DND-41 (cell line): ENCODE results near the gene APBB2.

Experiments used
- ATAC-seq: fragments of 200-7000 bp; cut with Tn5 transposase; 3 replicates; pipeline ENCODE4 v1.9.1; 2021; ENCODE audit warnings: low read depth; ENCODE audit not compliant: insufficient read depth
- DNase-seq: peaks from one replicate; pipeline ENCODE4 v3.0.0-alpha.2; 2020
- H2AFZ ChIP-seq: 2 replicates; pipeline ENCODE4 v1.6.0; 2012; ENCODE audit warnings: low read depth, low read length
- H3K27ac ChIP-seq: 2 replicates; pipeline ENCODE4 v1.5.1; 2012; ENCODE audit warnings: low read length, inconsistent platforms
- H3K27me3 ChIP-seq: fragments of 200-600 bp; sonication (generic); 2 replicates; pipeline ENCODE4 v1.6.0; 2012; ENCODE audit warnings: low read length, mild to moderate bottlenecking, inconsistent platforms; ENCODE audit not compliant: insufficient read depth, poor library complexity
- H3K36me3 ChIP-seq: 2 replicates; pipeline ENCODE4 v1.5.1; 2012; ENCODE audit warnings: low read length, inconsistent platforms; ENCODE audit not compliant: insufficient read depth
- H3K4me1 ChIP-seq: 2 replicates; pipeline ENCODE4 v1.5.1; 2012; ENCODE audit warnings: mild to moderate bottlenecking, low read length; ENCODE audit not compliant: insufficient read depth
- H3K4me2 ChIP-seq: 2 replicates; pipeline ENCODE4 v1.6.0; 2012; ENCODE audit warnings: mild to moderate bottlenecking, moderate library complexity, low read length, inconsistent platforms; ENCODE audit not compliant: insufficient read depth
- H3K4me3 ChIP-seq, 2 experiments: fragments of 200-600 bp in 1 of 2; shearing (Covaris generic) in 1 of 2; 2 replicates each; pipeline ENCODE4 v1.5.1; 2012 to 2016; ENCODE audit warnings: inconsistent platforms in 2 of 2, low read length in 2 of 2, mild to moderate bottlenecking in 2 of 2, low read depth in 1 of 2, moderate library complexity in 1 of 2
- H3K79me2 ChIP-seq: 2 replicates; pipeline ENCODE4 v1.6.0; 2012; ENCODE audit warnings: low read length, inconsistent platforms; ENCODE audit not compliant: insufficient read depth
- H3K9ac ChIP-seq: 2 replicates; pipeline ENCODE4 v1.6.0; 2012; ENCODE audit warnings: low read depth, mild to moderate bottlenecking, inconsistent platforms, low read length, moderate library complexity
- H3K9me3 ChIP-seq: 2 replicates; pipeline ENCODE4 v1.5.1; 2012; ENCODE audit warnings: low read length, moderate library complexity, mild to moderate bottlenecking, inconsistent platforms; ENCODE audit not compliant: insufficient read depth, severe bottlenecking
- H4K20me1 ChIP-seq: 2 replicates; pipeline ENCODE4 v1.6.0; 2012; ENCODE audit warnings: low read length; ENCODE audit not compliant: insufficient read depth
- CTCF ChIP-seq: IDR thresholded peaks from 2 replicates; pipeline ENCODE4 v1.5.1; 2012; ENCODE audit warnings: borderline replicate concordance, low read length, moderate library complexity, mild to moderate bottlenecking; ENCODE audit not compliant: poor library complexity, severe bottlenecking; ENCODE audit errors: extremely low read depth
- EZH2 ChIP-seq: IDR thresholded peaks from 3 replicates; pipeline ENCODE4 v1.6.1; 2012; ENCODE audit warnings: borderline replicate concordance, low read depth, mild to moderate bottlenecking, moderate library complexity, low read length, inconsistent platforms; ENCODE audit not compliant: severe bottlenecking

Gene APBB2

GRCh38 chr4:41006141-41006540 is 208.2 kb downstream of the APBB2 start:
- Histone ChIP-seq H3K27me3 (no peaks in the 10 kb centered on the region), H3K79me2 (no peaks in the 10 kb centered on the region), H3K4me3 (no peak overlapping the region), H2AFZ (no peak overlapping the region), H3K36me3 (no peaks in the 10 kb centered on the region), H3K9me3 (no peaks in the 10 kb centered on the region), H4K20me1 (no peaks in the 10 kb centered on the region), H3K9ac (no peak overlapping the region), H3K4me1 (no peaks in the 10 kb centered on the region), H3K27ac (no peak overlapping the region), H3K4me2 (no peak overlapping the region)
- TF ChIP-seq EZH2 (no peak), CTCF (no peak)
- no peak for ATAC-seq
- no peak for DNase-seq

- Histone ChIP-seq H3K79me2 (no peaks in the 10 kb centered on the region), H3K4me2 (no peak overlapping the region), H3K4me3 (no peak overlapping the region), H3K4me1 (no peaks in the 10 kb centered on the region), H3K27me3 (no peaks in the 10 kb centered on the region), H3K36me3 (no peaks in the 10 kb centered on the region), H3K9me3 (no peaks in the 10 kb centered on the region), H2AFZ (no peak overlapping the region), H4K20me1 (no peaks in the 10 kb centered on the region), H3K27ac (no peak overlapping the region), H3K9ac (no peak overlapping the region)
- ATAC-seq: no peak
- DNase-seq: no peak
- no peak for TF ChIP-seq EZH2
- no peak for TF ChIP-seq CTCF
Measured at GRCh38 chr4:41002309-41002708, 212.0 kb downstream of the APBB2 start.

- Histone ChIP-seq H3K4me3 (no peak overlapping the region), H3K9ac (no peak overlapping the region), H3K9me3 (no peaks in the 10 kb centered on the region), H3K4me1 (no peaks in the 10 kb centered on the region), H3K4me2 (no peak overlapping the region), H3K27ac (no peak overlapping the region), H4K20me1 (no peaks in the 10 kb centered on the region), H3K79me2 (no peaks in the 10 kb centered on the region), H2AFZ (no peak overlapping the region), H3K27me3 (peaks cover 6% of the 10 kb centered on the region), H3K36me3 (no peaks in the 10 kb centered on the region)
- TF ChIP-seq CTCF (no peak), EZH2 (no peak)
- ATAC-seq (no peak), DNase-seq (no peak)
Measured at GRCh38 chr4:41000356-41000755, 214.0 kb downstream of the APBB2 start.
